Left cardiac atrium (tissue), 4 donors: ENCODE data around the gene ATG14. TPM values are rescaled to one million over a fixed set of nuclear protein-coding genes. Genes with fewer than 3 reads are reported as not detected.
"Not testable (repeated sequence)": the region's sequence is repeated elsewhere in the genome, so short reads cannot be mapped to it uniquely, and the experiment has no call there.

Experiments used
- ATAC-seq, 2 donors: fragments of 200-7000 bp; cut with Tn5 transposase; one replicate each; pipeline ENCODE4 v1.9.1; 2020; ENCODE audit warnings: mild to moderate bottlenecking in 2 of 2, moderate library complexity in 2 of 2
- DNase-seq: peaks from one replicate; pipeline ENCODE4 v3.0.0-alpha.2; 2020
- intact Hi-C, 2 donors: fragments of 100-400 bp; cut with DNase I; formaldehyde crosslinking; loops; one replicate each; pipeline versions ENCODE4 v1.14.1 to v1.15.1; 2022 to 2023
- total RNA-seq, 2 donors: library from RNA; stranded (reverse); fragmentation: NEBNext Ultra II Directional; extraction: Animal tissue kit (Norgen Biotek cat#: 25700); gene quantifications; one replicate each; pipeline ENCODE4 v1.2.1, GENCODE V29; 2021
- donor health status: DM: no; HTN: yes; CAD: no.
- donor health status: DM: no; HTN: yes; CAD: no; lungs with severe emphysema.
- donor health status: DM: yes; HTN: yes; CAD: no.
- donor health status: Dilated cardiomyopathy.

ATG14 gene
- total RNA-seq, 2 donors from 2014 or later: 6.8 to 8.5 TPM

GRCh38 chr14:55372423-55372822, 39.2 kb downstream of the ATG14 start:
- no peak for DNase-seq
- intact Hi-C loops: no loop called here
- ATAC-seq: no peak

- ATAC-seq (no peak), DNase-seq (no peak)
- intact Hi-C loops: no loop called here
Measured at GRCh38 chr14:55370883-55371455, 40.7 kb downstream of the ATG14 start.

- ATAC-seq: no peak
- no peak for DNase-seq
- intact Hi-C loops: no loop called here
Measured at GRCh38 chr14:55366271-55366670, 45.4 kb downstream of the ATG14 start.

GRCh38 chr14:55361190-55361589, 50.4 kb downstream of the ATG14 start:
- ATAC-seq (no peak), DNase-seq (no peak)
- intact Hi-C loops: no loop called here

GRCh38 chr14:55359307-55359706, 52.3 kb downstream of the ATG14 start:
- ATAC-seq (no peak), DNase-seq (no peak)
- intact Hi-C loops: no loop called here

- intact Hi-C loops: no loop called here
- ATAC-seq (no peak), DNase-seq (no peak)
Measured at GRCh38 chr14:55356913-55357312, 54.7 kb downstream of the ATG14 start.

- DNase-seq (no peak), ATAC-seq (no peak)
- intact Hi-C loops: loop anchor here in 1 of 2 donors (2.0 kb wide), 1 partner anchor 85 kb away; the partner anchor contains the start of gene FBXO34
Measured at GRCh38 chr14:55355922-55356321, 55.7 kb downstream of the ATG14 start.

- intact Hi-C loops: loop anchor here (2.0 to 5.0 kb wide), 2 partner anchors 82 to 84 kb away; partner anchors contain the start of gene FBXO34 (in 2 of the 2)
- ATAC-seq (peak; percentile 82 to 86), DNase-seq (peak; percentile 30)
Measured at GRCh38 chr14:55354500-55354899, 57.1 kb downstream of the ATG14 start.

- intact Hi-C loops: loop anchor here (2.0 to 5.0 kb wide), 2 partner anchors 82 to 83 kb away; partner anchors contain the start of gene FBXO34 (in 2 of the 2)
- ATAC-seq (peak; percentile 3 to 25), DNase-seq (no peak)
Measured at GRCh38 chr14:55353686-55354467, 57.8 kb downstream of the ATG14 start.

GRCh38 chr14:55352201-55352600, 59.4 kb downstream of the ATG14 start:
- ATAC-seq: no peak
- intact Hi-C loops: loop anchor here in 1 of 2 donors (5.0 kb wide), 1 partner anchor 80 kb away; the partner anchor contains the start of gene FBXO34

GRCh38 chr14:55351111-55351510, 60.5 kb downstream of the ATG14 start:
- DNase-seq (no peak), ATAC-seq (no peak)
- intact Hi-C loops: loop anchor here in 1 of 2 donors (5.0 kb wide), 1 partner anchor 79 kb away; the partner anchor contains the start of gene FBXO34

More at GRCh38 chr14:55352201-55352600, 59.4 kb downstream of the ATG14 start:
- DNase-seq: no peak

GRCh38 chr14:55350461-55350860, 61.2 kb downstream of the ATG14 start:
- DNase-seq (no peak), ATAC-seq (no peak)
- intact Hi-C loops: loop anchor here in 1 of 2 donors (5.0 kb wide), 1 partner anchor 78 kb away; the partner anchor contains the start of gene FBXO34

- intact Hi-C loops: no loop called here
- ATAC-seq (no peak), DNase-seq (no peak)
Measured at GRCh38 chr14:55349565-55349964, 62.1 kb downstream of the ATG14 start.

GRCh38 chr14:55348766-55349453, 62.7 kb downstream of the ATG14 start:
- DNase-seq (no peak), ATAC-seq (no peak)
- intact Hi-C loops: no loop called here

- intact Hi-C loops: no loop called here
- ATAC-seq (no peak), DNase-seq (no peak)
Measured at GRCh38 chr14:55347748-55348147, 63.9 kb downstream of the ATG14 start.

- no peak for DNase-seq
- intact Hi-C loops: no loop called here
- ATAC-seq: no peak
Measured at GRCh38 chr14:55347040-55347439, 64.6 kb downstream of the ATG14 start.

- intact Hi-C loops, DNase-seq, ATAC-seq: not testable (repeated sequence)
Measured at GRCh38 chr14:55344582-55345163, 67.0 kb downstream of the ATG14 start.

- ATAC-seq: no peak
- no peak for DNase-seq
- intact Hi-C loops: no loop called here
Measured at GRCh38 chr14:55341781-55342180, 69.8 kb downstream of the ATG14 start.

GRCh38 chr14:55340482-55340881, 71.1 kb downstream of the ATG14 start:
- intact Hi-C loops: no loop called here
- ATAC-seq (no peak), DNase-seq (no peak)
